ENCODE measurements around the gene IL6.
"Not testable (repeated sequence)": the region's sequence is repeated elsewhere in the genome, so short reads cannot be mapped to it uniquely, and the experiment has no call there.

Gene IL6

GRCh38 chr7:22726907-22727713 is at the start of gene IL6:
TSS of gene IL6 (plus strand) at chr7:22727200. CDS start at chr7:22727263, 63 bp downstream.
- no peak for DNase-seq

GRCh38 chr7:22677263-22677662 is 49.7 kb upstream of the IL6 start:
- not testable (repeated sequence) for DNase-seq

- no peak for DNase-seq
Observed at GRCh38 chr7:22677680-22678079, 49.3 kb upstream of the IL6 start.

GRCh38 chr7:22680482-22680911 is 46.5 kb upstream of the IL6 start:
- DNase-seq, result no peak

GRCh38 chr7:22681312-22681711 is 45.7 kb upstream of the IL6 start:
- no peak for DNase-seq

GRCh38 chr7:22681852-22682657 is 44.9 kb upstream of the IL6 start:
- DNase-seq, result no peak

- DNase-seq, result no peak
Observed at GRCh38 chr7:22683379-22683778, 43.6 kb upstream of the IL6 start.

- no peak for DNase-seq
Observed at GRCh38 chr7:22686620-22687019, 40.4 kb upstream of the IL6 start.

GRCh38 chr7:22688084-22688483 is 38.9 kb upstream of the IL6 start:
- DNase-seq, result no peak

GRCh38 chr7:22688934-22689333 is 38.1 kb upstream of the IL6 start:
- not testable (repeated sequence) for DNase-seq

- DNase-seq, result no peak
Observed at GRCh38 chr7:22694597-22695207, 32.3 kb upstream of the IL6 start.

- DNase-seq, result no peak
Observed at GRCh38 chr7:22695476-22696132, 31.4 kb upstream of the IL6 start.

- DNase-seq, result no peak
Observed at GRCh38 chr7:22696541-22697228, 30.3 kb upstream of the IL6 start.

GRCh38 chr7:22697322-22697859 is 29.6 kb upstream of the IL6 start:
- DNase-seq, result no peak

GRCh38 chr7:22697876-22698606 is 29.0 kb upstream of the IL6 start:
- DNase-seq, result no peak

GRCh38 chr7:22698767-22699166 is 28.2 kb upstream of the IL6 start:
- DNase-seq, result no peak

- no peak for DNase-seq
Observed at GRCh38 chr7:22700559-22701002, 26.4 kb upstream of the IL6 start.

- DNase-seq, result no peak
Observed at GRCh38 chr7:22702516-22702915, 24.5 kb upstream of the IL6 start.

GRCh38 chr7:22703107-22703855 is 23.7 kb upstream of the IL6 start:
- not testable (repeated sequence) for DNase-seq

GRCh38 chr7:22703978-22704610 is 22.9 kb upstream of the IL6 start:
- DNase-seq, result not testable (repeated sequence)

Measured in activated CD8-positive, alpha-beta memory T cell treated with anti-CD3 and anti-CD28 coated beads, Interleukin-2, amount 50 U/mL, for 48 hours (primary cell).